ENCODE results near the gene AKIP1. TPM values are rescaled to one million over a fixed set of nuclear protein-coding genes. Genes with fewer than 3 reads are reported as not detected.

The AKIP1 gene
- total and polyA plus RNA-seq, 9 of the 15 experiments (the other 6 are each of a cell fraction or from before 2014, with no cell fraction given): 9.0 to 52.6 (median 36.2) TPM

DNA sequence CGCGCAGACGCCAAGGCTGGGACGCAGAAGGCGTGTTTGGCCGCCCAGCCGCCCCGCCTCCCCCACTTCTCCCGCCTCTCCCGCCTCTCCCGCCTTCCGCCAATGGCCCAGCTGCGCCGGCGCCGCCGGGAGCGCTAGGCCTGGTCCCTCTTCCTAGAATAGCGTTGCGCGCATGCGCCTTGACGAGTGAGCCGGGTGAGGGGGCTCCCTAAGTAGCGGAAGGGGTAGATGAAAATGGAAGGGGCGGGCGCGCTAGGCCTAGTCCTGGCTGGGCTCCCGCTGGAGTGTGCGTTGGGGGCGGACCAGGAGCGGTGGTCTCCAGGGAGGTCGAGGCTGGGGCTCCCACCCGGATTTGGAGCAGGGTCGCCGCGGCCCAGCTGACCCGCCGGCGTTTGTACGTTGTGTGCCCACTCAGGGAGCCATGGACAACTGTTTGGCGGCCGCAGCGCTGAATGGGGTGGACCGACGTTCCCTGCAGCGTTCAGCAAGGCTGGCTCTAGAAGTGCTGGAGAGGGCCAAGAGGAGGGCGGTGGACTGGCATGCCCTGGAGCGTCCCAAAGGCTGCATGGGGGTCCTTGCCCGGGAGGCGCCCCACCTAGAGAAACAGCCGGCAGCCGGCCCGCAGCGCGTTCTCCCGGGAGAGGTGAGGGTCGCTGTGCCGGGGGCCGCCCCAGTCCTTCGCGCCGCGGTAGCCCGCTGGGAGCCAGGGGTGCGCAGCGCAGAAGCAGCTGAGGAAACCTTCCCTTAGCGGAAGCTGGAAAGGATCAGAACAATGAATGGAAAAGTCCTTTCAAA lies at the start of gene AKIP1 (continued):
- TF ChIP-seq RFX1 (IDR thresholded peaks at IDR 0.05) (no peak), TARDBP (IDR thresholded peaks at IDR 0.05) (no peak), ZFP1 (CRISPR knock-in tag; IDR thresholded peaks at IDR 0.05) (no peak), POLR2AphosphoS2 (IDR thresholded peaks at IDR 0.05; ENCODE audit: low read length) (no peak)
- TF ChIP-seq, protein P1, sequence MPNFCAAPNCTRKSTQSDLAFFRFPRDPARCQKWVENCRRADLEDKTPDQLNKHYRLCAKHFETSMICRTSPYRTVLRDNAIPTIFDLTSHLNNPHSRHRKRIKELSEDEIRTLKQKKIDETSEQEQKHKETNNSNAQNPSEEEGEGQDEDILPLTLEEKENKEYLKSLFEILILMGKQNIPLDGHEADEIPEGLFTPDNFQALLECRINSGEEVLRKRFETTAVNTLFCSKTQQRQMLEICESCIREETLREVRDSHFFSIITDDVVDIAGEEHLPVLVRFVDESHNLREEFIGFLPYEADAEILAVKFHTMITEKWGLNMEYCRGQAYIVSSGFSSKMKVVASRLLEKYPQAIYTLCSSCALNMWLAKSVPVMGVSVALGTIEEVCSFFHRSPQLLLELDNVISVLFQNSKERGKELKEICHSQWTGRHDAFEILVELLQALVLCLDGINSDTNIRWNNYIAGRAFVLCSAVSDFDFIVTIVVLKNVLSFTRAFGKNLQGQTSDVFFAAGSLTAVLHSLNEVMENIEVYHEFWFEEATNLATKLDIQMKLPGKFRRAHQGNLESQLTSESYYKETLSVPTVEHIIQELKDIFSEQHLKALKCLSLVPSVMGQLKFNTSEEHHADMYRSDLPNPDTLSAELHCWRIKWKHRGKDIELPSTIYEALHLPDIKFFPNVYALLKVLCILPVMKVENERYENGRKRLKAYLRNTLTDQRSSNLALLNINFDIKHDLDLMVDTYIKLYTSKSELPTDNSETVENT (CRISPR knock-in tag; IDR thresholded peaks at IDR 0.05): peak; percentile 36; the same call in 1 of the 2 replicates
- TF ChIP-seq, protein P2, sequence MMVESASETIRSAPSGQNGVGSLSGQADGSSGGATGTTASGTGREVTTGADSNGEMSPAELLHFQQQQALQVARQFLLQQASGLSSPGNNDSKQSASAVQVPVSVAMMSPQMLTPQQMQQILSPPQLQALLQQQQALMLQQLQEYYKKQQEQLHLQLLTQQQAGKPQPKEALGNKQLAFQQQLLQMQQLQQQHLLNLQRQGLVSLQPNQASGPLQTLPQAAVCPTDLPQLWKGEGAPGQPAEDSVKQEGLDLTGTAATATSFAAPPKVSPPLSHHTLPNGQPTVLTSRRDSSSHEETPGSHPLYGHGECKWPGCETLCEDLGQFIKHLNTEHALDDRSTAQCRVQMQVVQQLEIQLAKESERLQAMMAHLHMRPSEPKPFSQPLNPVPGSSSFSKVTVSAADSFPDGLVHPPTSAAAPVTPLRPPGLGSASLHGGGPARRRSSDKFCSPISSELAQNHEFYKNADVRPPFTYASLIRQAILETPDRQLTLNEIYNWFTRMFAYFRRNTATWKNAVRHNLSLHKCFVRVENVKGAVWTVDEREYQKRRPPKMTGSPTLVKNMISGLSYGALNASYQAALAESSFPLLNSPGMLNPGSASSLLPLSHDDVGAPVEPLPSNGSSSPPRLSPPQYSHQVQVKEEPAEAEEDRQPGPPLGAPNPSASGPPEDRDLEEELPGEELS (CRISPR knock-in tag; IDR thresholded peaks at IDR 0.05; ENCODE audit: borderline replicate concordance): no peak
